Nephron progenitor cell (in vitro differentiated cells): ENCODE measurements around the gene KMT2C.
"Not testable (repeated sequence)": the region's sequence is repeated elsewhere in the genome, so short reads cannot be mapped to it uniquely, and the experiment has no call there.

Experiments used
- DNase-seq: peaks from one replicate; pipeline ENCODE4 v3.0.0; 2021
- H3K27ac Mint-ChIP-seq: 2 replicates; pipeline ENCODE4 v1.8.0; 2021; ENCODE audit warnings: mild to moderate bottlenecking, moderate library complexity, mixed read lengths
- H3K27me3 Mint-ChIP-seq: 2 replicates; pipeline ENCODE4 v1.8.0; 2021; ENCODE audit warnings: mild to moderate bottlenecking, low read depth, mixed read lengths; ENCODE audit not compliant: poor library complexity
- H3K36me3 Mint-ChIP-seq: 2 replicates; pipeline ENCODE4 v1.8.0; 2021; ENCODE audit warnings: low read depth, mixed read lengths
- H3K4me1 Mint-ChIP-seq: 2 replicates; pipeline ENCODE4 v1.8.0; 2021; ENCODE audit warnings: mixed read lengths
- H3K4me3 Mint-ChIP-seq: 2 replicates; pipeline ENCODE4 v1.8.0; 2021; ENCODE audit warnings: mild to moderate bottlenecking, moderate library complexity, mixed read lengths
- H3K9me3 Mint-ChIP-seq: 2 replicates; pipeline ENCODE4 v1.8.0; 2021; ENCODE audit warnings: mild to moderate bottlenecking, moderate library complexity, mixed read lengths
- CTCF ChIP-seq: fragments of 200-600 bp; sonication (generic); IDR thresholded peaks from 2 replicates; pipeline ENCODE4 v1.5.0; 2021; ENCODE audit warnings: antibody characterized with exemption

KMT2C gene

GRCh38 chr7:152355474-152356057 is 80.2 kb downstream of the KMT2C start:
- peaks cover 18% of the 10 kb centered on the region for H3K4me1 Mint-ChIP-seq
- no peak overlapping the region for H3K4me3 Mint-ChIP-seq
- peaks cover 59% of the 10 kb centered on the region for H3K36me3 Mint-ChIP-seq
- H3K27ac Mint-ChIP-seq = peak overlapping the region; percentile 64
- H3K27me3 Mint-ChIP-seq = no peaks in the 10 kb centered on the region
- H3K9me3 Mint-ChIP-seq = no peaks in the 10 kb centered on the region
- DNase-seq = no peak
- no peak for TF ChIP-seq CTCF

- peak overlapping the region; percentile 49 for H3K27ac Mint-ChIP-seq
- H3K36me3 Mint-ChIP-seq = peaks cover 68% of the 10 kb centered on the region
- DNase-seq = no peak
- no peaks in the 10 kb centered on the region for H3K27me3 Mint-ChIP-seq
- peaks cover 18% of the 10 kb centered on the region for H3K4me1 Mint-ChIP-seq
- no peak overlapping the region for H3K4me3 Mint-ChIP-seq
- H3K9me3 Mint-ChIP-seq = peaks cover 5% of the 10 kb centered on the region
- no peak for TF ChIP-seq CTCF
These were observed 81.7 kb downstream of the KMT2C start for GRCh38 chr7:152354061-152354460.

GRCh38 chr7:152353281-152353680 is 82.5 kb downstream of the KMT2C start:
- not testable (repeated sequence) for H3K27ac Mint-ChIP-seq, H3K27me3 Mint-ChIP-seq

GRCh38 chr7:152351747-152352146 is 84.1 kb downstream of the KMT2C start:
- not testable (repeated sequence) for DNase-seq, H3K27ac Mint-ChIP-seq, H3K4me3 Mint-ChIP-seq, H3K27me3 Mint-ChIP-seq
- Mint-ChIP-seq H3K9me3 (peaks cover 27% of the 10 kb centered on the region), H3K36me3 (peaks cover 91% of the 10 kb centered on the region), H3K4me1 (peaks cover 18% of the 10 kb centered on the region)

More at GRCh38 chr7:152353281-152353680, 82.5 kb downstream of the KMT2C start:
- not testable (repeated sequence) for DNase-seq, H3K4me3 Mint-ChIP-seq
- H3K4me1 Mint-ChIP-seq = peaks cover 18% of the 10 kb centered on the region
- H3K36me3 Mint-ChIP-seq = peaks cover 75% of the 10 kb centered on the region
- peaks cover 13% of the 10 kb centered on the region for H3K9me3 Mint-ChIP-seq

- H3K27ac Mint-ChIP-seq = no peak overlapping the region
- H3K36me3 Mint-ChIP-seq = peaks cover 92% of the 10 kb centered on the region
- H3K27me3 Mint-ChIP-seq = peaks cover 6% of the 10 kb centered on the region
- H3K4me3 Mint-ChIP-seq = no peak overlapping the region
- peaks cover 28% of the 10 kb centered on the region for H3K9me3 Mint-ChIP-seq
- no peak for TF ChIP-seq CTCF
- no peak for DNase-seq
- peaks cover 17% of the 10 kb centered on the region for H3K4me1 Mint-ChIP-seq
These were observed 84.6 kb downstream of the KMT2C start for GRCh38 chr7:152351168-152351567.

- DNase-seq = no peak
These were observed 87.9 kb downstream of the KMT2C start for GRCh38 chr7:152347888-152348287.

More at GRCh38 chr7:152347888-152348287, 87.9 kb downstream of the KMT2C start:
- no peak for TF ChIP-seq CTCF
- H3K36me3 Mint-ChIP-seq = peaks cover 73% of the 10 kb centered on the region
- no peak overlapping the region for H3K4me3 Mint-ChIP-seq
- H3K4me1 Mint-ChIP-seq = peaks cover 9% of the 10 kb centered on the region
- H3K27ac Mint-ChIP-seq = no peak overlapping the region
- H3K27me3 Mint-ChIP-seq = peaks cover 6% of the 10 kb centered on the region
- H3K9me3 Mint-ChIP-seq = peaks cover 28% of the 10 kb centered on the region
